Right atrium auricular region (tissue), 2 donors: ENCODE results near the gene KRTAP10-1. TPM values are rescaled to one million over a fixed set of nuclear protein-coding genes. Genes with fewer than 3 reads are reported as not detected.
"Not testable (repeated sequence)": the region's sequence is repeated elsewhere in the genome, so short reads cannot be mapped to it uniquely, and the experiment has no call there.

ENCODE experiments used
- DNase-seq: peaks from one replicate; pipeline ENCODE4 v3.0.0-alpha.2; 2019; ENCODE audit warnings: low spot score
- H3K27ac ChIP-seq, 2 donors: fragments of 200-600 bp; sonication (generic); 1 replicate in 1 of 2; 2 replicates in 1 of 2; pipeline ENCODE4 v1.5.1; 2016 to 2019
- H3K27me3 ChIP-seq, 2 donors: fragments of 200-600 bp; sonication (generic); one replicate each; pipeline versions ENCODE4 v1.5.1 to v1.6.0; 2017 to 2019
- H3K36me3 ChIP-seq: fragments of 200-600 bp; sonication (generic); one replicate; pipeline ENCODE4 v1.5.1; 2016
- H3K4me1 ChIP-seq, 2 donors: fragments of 200-600 bp; sonication (generic); one replicate each; pipeline versions ENCODE4 v1.5.1 to v1.6.0; 2017 to 2019
- H3K4me3 ChIP-seq, 2 donors: fragments of 200-600 bp; sonication (generic); 1 replicate in 1 of 2; 2 replicates in 1 of 2; pipeline ENCODE4 v1.5.1; 2017 to 2019; ENCODE audit warnings: mild to moderate bottlenecking in 1 of 2, moderate library complexity in 1 of 2
- H3K9me3 ChIP-seq, 2 donors: fragments of 200-600 bp; sonication (generic); one replicate each; pipeline ENCODE4 v1.5.1; 2019
- CTCF ChIP-seq, 2 donors: fragments of 200-600 bp; sonication (generic); IDR thresholded peaks; one replicate each; pipeline ENCODE4 v1.5.1; 2019; ENCODE audit warnings: antibody characterized with exemption in 2 of 2
- total RNA-seq, 2 donors: library from RNA; depleted of rRNA; stranded (reverse); fragments of >200 nt; gene quantifications; one replicate each; pipeline ENCODE4 v1.1.0, GENCODE V29; 2016

Gene KRTAP10-1
- total RNA-seq, 2 donors from 2014 or later, result not detected

- H3K4me1 ChIP-seq, result no peaks in the 10 kb centered on the region
- H3K9me3 ChIP-seq, result no peaks in the 10 kb centered on the region
- DNase-seq, result peak; percentile 44
- no peak for TF ChIP-seq CTCF (IDR thresholded peaks at IDR 0.05)
- no peak within 1 kb of the TSS for H3K27ac ChIP-seq
- no peak within 1 kb of the TSS for H3K4me3 ChIP-seq
- no peaks in the 10 kb centered on the region for H3K36me3 ChIP-seq
- H3K27me3 ChIP-seq, result no peaks in the 10 kb centered on the region
Observed at GRCh38 chr21:44551340-44551961, 11.5 kb upstream of the KRTAP10-1 start, which contains the start of gene KRTAP10-2. Gene KRTAP10-2, minus strand, starts transcription at chr21:44551505. Its CDS starts 47 bp downstream, at chr21:44551458.

DNA sequence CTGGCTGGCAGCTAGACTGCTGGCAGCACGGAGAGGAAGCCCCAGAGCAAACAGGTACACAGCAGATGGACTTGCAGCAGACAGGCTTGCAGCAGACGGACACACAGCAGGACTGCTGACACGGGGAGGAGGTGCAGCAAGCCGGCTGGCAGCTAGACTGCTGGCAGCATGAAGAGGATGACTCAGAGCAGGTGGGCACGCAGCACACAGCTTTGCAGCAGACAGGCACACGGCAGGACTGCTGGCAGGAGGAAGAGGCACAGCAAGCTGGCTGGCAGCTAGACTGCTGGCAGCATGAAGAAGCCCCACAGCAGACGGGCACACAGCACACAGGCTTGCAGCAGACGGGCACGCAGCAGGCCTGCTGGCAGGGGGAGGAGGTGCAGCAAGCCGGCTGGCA is 10.8 kb upstream of the KRTAP10-1 start:
- peak; percentile 23 for DNase-seq
- Histone ChIP-seq H3K27ac (no peak overlapping the region), H3K9me3 (no peaks in the 10 kb centered on the region), H3K36me3 (no peaks in the 10 kb centered on the region), H3K27me3 (no peaks in the 10 kb centered on the region), H3K4me3 (no peak overlapping the region), H3K4me1 (no peaks in the 10 kb centered on the region)
- TF ChIP-seq CTCF (IDR thresholded peaks at IDR 0.05), result no peak

GRCh38 chr21:44550285-44550684 is 10.3 kb upstream of the KRTAP10-1 start:
- DNase-seq, result peak; percentile 18
- not testable (repeated sequence) for H3K27me3 ChIP-seq, H3K27ac ChIP-seq, H3K36me3 ChIP-seq, H3K9me3 ChIP-seq, H3K4me3 ChIP-seq, H3K4me1 ChIP-seq

- Histone ChIP-seq H3K27ac (no peak overlapping the region), H3K9me3 (no peaks in the 10 kb centered on the region), H3K4me3 (no peak overlapping the region), H3K36me3 (no peaks in the 10 kb centered on the region), H3K4me1 (no peaks in the 10 kb centered on the region), H3K27me3 (no peaks in the 10 kb centered on the region)
- DNase-seq, result peak; percentile 53
- TF ChIP-seq CTCF (IDR thresholded peaks at IDR 0.05), result no peak
Observed at GRCh38 chr21:44549525-44550211, 9.7 kb upstream of the KRTAP10-1 start.

GRCh38 chr21:44548922-44549321 is 8.9 kb upstream of the KRTAP10-1 start:
- no peaks in the 10 kb centered on the region for H3K9me3 ChIP-seq
- H3K27ac ChIP-seq, result no peak overlapping the region
- no peaks in the 10 kb centered on the region for H3K36me3 ChIP-seq
- DNase-seq, result no peak
- no peak for TF ChIP-seq CTCF (IDR thresholded peaks at IDR 0.05)
- no peaks in the 10 kb centered on the region for H3K4me1 ChIP-seq
- H3K4me3 ChIP-seq, result no peak overlapping the region
- no peaks in the 10 kb centered on the region for H3K27me3 ChIP-seq

DNA sequence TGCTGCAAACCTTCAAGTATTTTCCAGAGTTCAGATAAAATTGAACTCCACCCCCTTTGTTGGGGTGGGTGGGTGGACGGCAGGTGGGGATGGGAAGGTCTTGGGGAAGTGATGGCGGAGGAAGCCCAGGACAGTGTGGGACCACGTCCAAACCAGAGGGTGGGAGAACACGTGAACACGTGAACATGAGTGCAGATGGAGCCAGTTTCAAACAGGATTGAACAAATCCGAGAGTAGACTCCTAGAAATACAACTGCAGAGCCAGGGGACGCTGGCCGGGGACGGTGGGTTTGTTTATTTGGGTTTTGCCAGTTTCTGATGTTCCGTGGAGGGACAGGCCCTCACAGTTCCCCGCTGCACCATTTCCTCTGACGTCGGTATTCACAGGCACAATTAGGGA is 8.4 kb upstream of the KRTAP10-1 start:
- Histone ChIP-seq H3K27me3 (no peaks in the 10 kb centered on the region), H3K9me3 (no peaks in the 10 kb centered on the region), H3K4me1 (no peaks in the 10 kb centered on the region), H3K4me3 (no peak overlapping the region), H3K36me3 (no peaks in the 10 kb centered on the region), H3K27ac (no peak overlapping the region)
- DNase-seq, result peak; percentile 40
- TF ChIP-seq CTCF (IDR thresholded peaks at IDR 0.05), result no peak
